PC-9 (cell line): Measurements from ENCODE around the gene RALGPS2.

Source experiments
- CTCF ChIP-seq: fragments of 200-600 bp; sonication (generic); conservative IDR thresholded peaks from 2 replicates; pipeline ENCODE4 v1.6.1; 2017; ENCODE audit warnings: mixed run types, antibody characterized with exemption, mild to moderate bottlenecking, moderate library complexity
- EZH2 ChIP-seq: fragments of 200-600 bp; sonication (generic); IDR thresholded peaks from 2 replicates; pipeline ENCODE4 v1.8.0; 2017; ENCODE audit warnings: antibody characterized with exemption, low read depth

- TF ChIP-seq CTCF (no peak), EZH2 (no peak)
Measured at GRCh38 chr1:178939338-178940067, 214.5 kb downstream of the RALGPS2 start.
